Esophagus muscularis mucosa (tissue), 4 donors: ENCODE data around the gene KCNQ5. TPM values are rescaled to one million over a fixed set of nuclear protein-coding genes. Genes with fewer than 3 reads are reported as not detected.

Source experiments
- DNase-seq: peaks from one replicate; pipeline ENCODE4 v3.0.0-alpha.2; 2017; ENCODE audit errors: extremely low spot score
- H3K27ac ChIP-seq, 4 donors: fragments of 200-600 bp; sonication (generic); replicated peaks in 1 of 4; 1 replicate in 3 of 4; 2 replicates in 1 of 4; pipeline ENCODE4 v1.5.1; 2016 to 2019; ENCODE audit warnings: mild to moderate bottlenecking in 1 of 4
- H3K27me3 ChIP-seq, 4 donors: fragments of 200-600 bp; sonication (generic); one replicate each; pipeline versions ENCODE4 v1.5.1 to v1.6.0; 2016 to 2019
- H3K36me3 ChIP-seq, 4 donors: fragments of 200-600 bp; sonication (generic); one replicate each; pipeline ENCODE4 v1.5.1; 2016 to 2019
- H3K4me1 ChIP-seq, 4 donors: fragments of 200-600 bp; sonication (generic); one replicate each; pipeline ENCODE4 v1.5.1; 2016 to 2019
- H3K4me3 ChIP-seq, 4 donors: fragments of 200-600 bp; sonication (generic); 1 replicate in 2 of 4; 2 replicates in 2 of 4; pipeline ENCODE4 v1.5.1; 2016 to 2019; ENCODE audit warnings: mild to moderate bottlenecking in 4 of 4, moderate library complexity in 1 of 4
- H3K9me3 ChIP-seq, 4 donors: fragments of 200-600 bp; sonication (generic); 1 replicate in 3 of 4; 2 replicates in 1 of 4; pipeline ENCODE4 v1.5.1; 2016 to 2019
- EP300 ChIP-seq: sonication (generic); formaldehyde crosslinking; IDR thresholded peaks from one replicate; pipeline ENCODE4 v1.6.1; 2017; ENCODE audit warnings: antibody characterized with exemption
- POLR2A ChIP-seq: fragments of 450-650 bp; IDR thresholded peaks from one replicate; pipeline ENCODE4 v1.6.1; 2017; ENCODE audit warnings: antibody characterized with exemption, moderate library complexity, mild to moderate bottlenecking, low read depth
- POLR2AphosphoS5 ChIP-seq, 2 donors: sonication (generic); formaldehyde crosslinking; IDR thresholded peaks; one replicate each; pipeline ENCODE4 v1.6.1; 2017; ENCODE audit warnings: antibody characterized with exemption in 2 of 2
- WGBS: methylation state at CpG from one replicate; pipeline ENCODE4 v1.1.5; 2018; 5-methylcytosine and 5-hydroxymethylcytosine counted together
- intact Hi-C: fragments of 100-400 bp; cut with DNase I; formaldehyde crosslinking; loops from one replicate; pipeline ENCODE4 v1.15.1; 2023
- total RNA-seq, 4 donors: library from RNA; depleted of rRNA; stranded (reverse); fragments of >200 nt; gene quantifications; one replicate each; pipeline versions ENCODE4 v1.1.0 to v1.2.1, GENCODE V29; 2016
- TF ChIP-seq, protein P1 (sequence below), 3 experiments: fragments of 200-600 bp in 2 of 3; fragments of 450-650 bp in 1 of 3; sonication (generic) in 2 of 3; IDR thresholded peaks; one replicate each; pipeline ENCODE4 v1.5.1; 2017 to 2019; ENCODE audit warnings: antibody characterized with exemption in 3 of 3, mild to moderate bottlenecking in 2 of 3, moderate library complexity in 1 of 3

KCNQ5 gene
- total RNA-seq, 4 donors from 2014 or later: 1.2 to 2.2 (median 1.8) TPM

GRCh38 chr6:72636215-72636614 is 14.4 kb downstream of the KCNQ5 start:
- Histone ChIP-seq H3K4me3 (no peak overlapping the region), H3K27ac (no peak overlapping the region), H3K4me1 (no peaks in the 10 kb centered on the region), H3K27me3 (no peaks in the 10 kb centered on the region), H3K36me3 (no peaks in the 10 kb centered on the region), H3K9me3 (no peaks in the 10 kb centered on the region)
- DNase-seq: no peak
- WGBS: 87% methylated on average over 2 of the region's 2 CpGs
- TF ChIP-seq POLR2AphosphoS5 (IDR thresholded peaks at IDR 0.05) (no peak), EP300 (no peak), POLR2A (no peak)
- TF ChIP-seq, protein P1, sequence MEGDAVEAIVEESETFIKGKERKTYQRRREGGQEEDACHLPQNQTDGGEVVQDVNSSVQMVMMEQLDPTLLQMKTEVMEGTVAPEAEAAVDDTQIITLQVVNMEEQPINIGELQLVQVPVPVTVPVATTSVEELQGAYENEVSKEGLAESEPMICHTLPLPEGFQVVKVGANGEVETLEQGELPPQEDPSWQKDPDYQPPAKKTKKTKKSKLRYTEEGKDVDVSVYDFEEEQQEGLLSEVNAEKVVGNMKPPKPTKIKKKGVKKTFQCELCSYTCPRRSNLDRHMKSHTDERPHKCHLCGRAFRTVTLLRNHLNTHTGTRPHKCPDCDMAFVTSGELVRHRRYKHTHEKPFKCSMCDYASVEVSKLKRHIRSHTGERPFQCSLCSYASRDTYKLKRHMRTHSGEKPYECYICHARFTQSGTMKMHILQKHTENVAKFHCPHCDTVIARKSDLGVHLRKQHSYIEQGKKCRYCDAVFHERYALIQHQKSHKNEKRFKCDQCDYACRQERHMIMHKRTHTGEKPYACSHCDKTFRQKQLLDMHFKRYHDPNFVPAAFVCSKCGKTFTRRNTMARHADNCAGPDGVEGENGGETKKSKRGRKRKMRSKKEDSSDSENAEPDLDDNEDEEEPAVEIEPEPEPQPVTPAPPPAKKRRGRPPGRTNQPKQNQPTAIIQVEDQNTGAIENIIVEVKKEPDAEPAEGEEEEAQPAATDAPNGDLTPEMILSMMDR (IDR thresholded peaks at IDR 0.05): no peak
- intact Hi-C loops: no loop called here

GRCh38 chr6:72636786-72637185 is 14.9 kb downstream of the KCNQ5 start:
- H3K27me3 ChIP-seq: no peaks in the 10 kb centered on the region
- no peak overlapping the region for H3K4me3 ChIP-seq
- no peak overlapping the region for H3K27ac ChIP-seq
- no peaks in the 10 kb centered on the region for H3K9me3 ChIP-seq
- intact Hi-C loops: no loop called here
- TF ChIP-seq, protein P1 (IDR thresholded peaks at IDR 0.05): no peak
- TF ChIP-seq POLR2AphosphoS5 (IDR thresholded peaks at IDR 0.05) (no peak), EP300 (no peak), POLR2A (no peak)
- DNase-seq: no peak
- no peaks in the 10 kb centered on the region for H3K4me1 ChIP-seq
- 93% methylated on average over 3 of the region's 3 CpGs for WGBS
- H3K36me3 ChIP-seq: no peaks in the 10 kb centered on the region

DNA sequence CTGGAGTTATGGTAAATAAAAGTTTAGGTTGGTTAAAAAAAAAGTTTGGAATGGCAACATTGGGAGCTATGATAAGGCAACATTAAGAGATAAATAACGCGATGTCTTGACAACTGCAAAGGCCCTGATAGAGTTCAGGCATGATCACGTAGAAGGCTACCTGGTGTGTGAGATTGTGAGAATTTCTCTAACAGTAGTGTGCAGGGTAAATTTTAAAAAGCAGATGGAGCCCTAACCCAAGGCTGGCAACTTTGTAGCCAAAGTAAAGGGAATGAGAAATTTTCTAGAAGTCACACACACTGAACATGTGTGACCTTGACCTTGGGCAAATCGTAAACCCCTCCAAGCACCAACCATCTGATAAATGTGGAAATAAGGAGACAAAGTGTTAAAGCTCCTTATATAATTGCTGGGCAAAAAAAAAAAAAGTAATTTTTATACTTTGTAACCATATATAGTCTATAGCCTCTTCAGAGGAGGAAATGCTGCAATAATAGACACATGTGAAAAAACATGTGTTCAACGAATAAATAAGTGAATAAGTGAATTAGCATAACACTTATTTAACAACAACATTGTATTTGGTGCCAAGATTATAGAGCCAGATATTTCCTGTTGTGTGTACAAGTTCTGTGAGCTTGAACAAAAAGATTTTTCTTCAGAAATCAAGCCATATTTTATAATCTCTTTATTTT is 18.2 kb downstream of the KCNQ5 start:
- WGBS: 85% methylated on average over 5 of the region's 5 CpGs
- Histone ChIP-seq H3K4me3 (no peak overlapping the region), H3K36me3 (no peaks in the 10 kb centered on the region), H3K4me1 (no peaks in the 10 kb centered on the region), H3K9me3 (no peaks in the 10 kb centered on the region), H3K27me3 (no peaks in the 10 kb centered on the region), H3K27ac (no peak overlapping the region)
- intact Hi-C loops: no loop called here
- DNase-seq: no peak
- no peak for TF ChIP-seq POLR2A
- TF ChIP-seq, protein P1 (IDR thresholded peaks at IDR 0.05): no peak
- TF ChIP-seq POLR2AphosphoS5 (IDR thresholded peaks at IDR 0.05): no peak
- no peak for TF ChIP-seq EP300

DNA sequence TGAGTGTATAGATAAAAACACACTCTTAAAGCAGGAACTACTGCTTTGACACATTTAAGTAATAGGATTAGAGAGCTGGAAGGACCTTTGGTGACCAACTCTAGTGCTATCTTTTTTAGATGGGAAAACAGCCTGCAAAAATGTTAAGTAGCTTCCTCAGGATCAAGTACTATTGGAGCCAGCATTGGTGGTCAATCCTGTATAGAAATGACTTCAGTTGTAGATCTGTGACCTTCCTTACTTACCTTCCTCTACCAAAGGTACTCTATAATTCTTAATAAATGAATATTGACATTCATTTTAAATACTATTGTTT is 18.7 kb downstream of the KCNQ5 start:
- no peak for TF ChIP-seq POLR2AphosphoS5 (IDR thresholded peaks at IDR 0.05)
- DNase-seq: no peak
- H3K27me3 ChIP-seq: no peaks in the 10 kb centered on the region
- H3K4me1 ChIP-seq: no peaks in the 10 kb centered on the region
- intact Hi-C loops: no loop called here
- H3K27ac ChIP-seq: no peak overlapping the region
- H3K36me3 ChIP-seq: no peaks in the 10 kb centered on the region
- H3K9me3 ChIP-seq: no peaks in the 10 kb centered on the region
- H3K4me3 ChIP-seq: no peak overlapping the region

- H3K4me3 ChIP-seq: no peak overlapping the region
- H3K9me3 ChIP-seq: no peaks in the 10 kb centered on the region
- WGBS: 90% methylated on average over 1 of the region's 1 CpG
- H3K27ac ChIP-seq: no peak overlapping the region
- TF ChIP-seq POLR2A (no peak), EP300 (no peak), POLR2AphosphoS5 (IDR thresholded peaks at IDR 0.05) (no peak)
- TF ChIP-seq, protein P1 (IDR thresholded peaks at IDR 0.05): no peak
- no peak for DNase-seq
- H3K36me3 ChIP-seq: no peaks in the 10 kb centered on the region
- H3K27me3 ChIP-seq: no peaks in the 10 kb centered on the region
- H3K4me1 ChIP-seq: no peaks in the 10 kb centered on the region
- intact Hi-C loops: no loop called here
These were observed 20.6 kb downstream of the KCNQ5 start for GRCh38 chr6:72642435-72642834.
